ENCODE results near the gene RCVRN.

DNA sequence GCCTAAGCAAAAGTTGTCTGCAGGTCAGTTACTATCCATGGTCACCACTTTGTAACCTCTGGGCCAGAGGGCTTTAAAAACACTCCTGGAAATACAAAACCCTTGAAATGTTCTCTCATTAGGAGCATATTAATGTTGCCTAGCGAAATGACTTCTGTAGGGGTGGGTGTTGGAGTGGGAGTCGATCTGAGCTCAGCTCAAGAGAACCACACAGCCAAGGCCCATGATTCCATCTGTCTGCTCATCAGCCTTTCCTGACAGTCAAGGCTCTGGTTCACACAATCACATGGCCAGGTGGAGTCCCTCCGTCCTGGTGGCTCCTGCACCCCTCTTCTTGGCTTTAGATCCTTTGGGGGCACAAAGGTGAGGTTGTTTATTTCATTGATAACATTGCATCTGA lies 26.7 kb downstream of the RCVRN start:
- TF ChIP-seq, protein P1, sequence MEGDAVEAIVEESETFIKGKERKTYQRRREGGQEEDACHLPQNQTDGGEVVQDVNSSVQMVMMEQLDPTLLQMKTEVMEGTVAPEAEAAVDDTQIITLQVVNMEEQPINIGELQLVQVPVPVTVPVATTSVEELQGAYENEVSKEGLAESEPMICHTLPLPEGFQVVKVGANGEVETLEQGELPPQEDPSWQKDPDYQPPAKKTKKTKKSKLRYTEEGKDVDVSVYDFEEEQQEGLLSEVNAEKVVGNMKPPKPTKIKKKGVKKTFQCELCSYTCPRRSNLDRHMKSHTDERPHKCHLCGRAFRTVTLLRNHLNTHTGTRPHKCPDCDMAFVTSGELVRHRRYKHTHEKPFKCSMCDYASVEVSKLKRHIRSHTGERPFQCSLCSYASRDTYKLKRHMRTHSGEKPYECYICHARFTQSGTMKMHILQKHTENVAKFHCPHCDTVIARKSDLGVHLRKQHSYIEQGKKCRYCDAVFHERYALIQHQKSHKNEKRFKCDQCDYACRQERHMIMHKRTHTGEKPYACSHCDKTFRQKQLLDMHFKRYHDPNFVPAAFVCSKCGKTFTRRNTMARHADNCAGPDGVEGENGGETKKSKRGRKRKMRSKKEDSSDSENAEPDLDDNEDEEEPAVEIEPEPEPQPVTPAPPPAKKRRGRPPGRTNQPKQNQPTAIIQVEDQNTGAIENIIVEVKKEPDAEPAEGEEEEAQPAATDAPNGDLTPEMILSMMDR (IDR thresholded peaks at IDR 0.05) = no peak
- no peak for TF ChIP-seq POLR2A (IDR thresholded peaks at IDR 0.05)

Measured in ovary (tissue), 3 donors.